ENCODE data around the gene BAMBI.

DNA sequence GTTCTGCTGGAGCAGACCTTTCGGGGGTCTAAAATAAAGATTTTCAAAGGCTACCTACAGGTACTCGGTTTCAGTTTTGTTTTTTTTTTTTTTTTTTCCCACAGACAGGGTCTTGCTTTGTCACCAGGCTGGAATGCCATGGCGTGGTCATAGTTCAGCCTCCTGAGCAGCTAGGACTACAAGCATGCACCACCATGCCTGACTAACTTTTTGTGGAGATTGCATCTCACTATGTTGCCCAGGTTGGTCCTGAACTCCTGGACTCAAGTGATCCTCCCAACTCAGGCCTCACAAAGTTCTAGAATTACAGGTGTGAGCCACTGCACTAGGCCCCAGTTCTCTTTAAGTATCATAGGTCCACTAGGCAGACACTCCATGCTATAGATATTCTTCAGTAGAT lies 34.5 kb downstream of the BAMBI start:
- TF ChIP-seq, protein P1, sequence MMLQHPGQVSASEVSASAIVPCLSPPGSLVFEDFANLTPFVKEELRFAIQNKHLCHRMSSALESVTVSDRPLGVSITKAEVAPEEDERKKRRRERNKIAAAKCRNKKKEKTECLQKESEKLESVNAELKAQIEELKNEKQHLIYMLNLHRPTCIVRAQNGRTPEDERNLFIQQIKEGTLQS (IDR thresholded peaks at IDR 0.05; ENCODE audit: insufficient read depth, low read depth, low read length), result no peak
- TF ChIP-seq, protein P2, sequence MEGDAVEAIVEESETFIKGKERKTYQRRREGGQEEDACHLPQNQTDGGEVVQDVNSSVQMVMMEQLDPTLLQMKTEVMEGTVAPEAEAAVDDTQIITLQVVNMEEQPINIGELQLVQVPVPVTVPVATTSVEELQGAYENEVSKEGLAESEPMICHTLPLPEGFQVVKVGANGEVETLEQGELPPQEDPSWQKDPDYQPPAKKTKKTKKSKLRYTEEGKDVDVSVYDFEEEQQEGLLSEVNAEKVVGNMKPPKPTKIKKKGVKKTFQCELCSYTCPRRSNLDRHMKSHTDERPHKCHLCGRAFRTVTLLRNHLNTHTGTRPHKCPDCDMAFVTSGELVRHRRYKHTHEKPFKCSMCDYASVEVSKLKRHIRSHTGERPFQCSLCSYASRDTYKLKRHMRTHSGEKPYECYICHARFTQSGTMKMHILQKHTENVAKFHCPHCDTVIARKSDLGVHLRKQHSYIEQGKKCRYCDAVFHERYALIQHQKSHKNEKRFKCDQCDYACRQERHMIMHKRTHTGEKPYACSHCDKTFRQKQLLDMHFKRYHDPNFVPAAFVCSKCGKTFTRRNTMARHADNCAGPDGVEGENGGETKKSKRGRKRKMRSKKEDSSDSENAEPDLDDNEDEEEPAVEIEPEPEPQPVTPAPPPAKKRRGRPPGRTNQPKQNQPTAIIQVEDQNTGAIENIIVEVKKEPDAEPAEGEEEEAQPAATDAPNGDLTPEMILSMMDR (IDR thresholded peaks at IDR 0.05; ENCODE audit: control extremely low read depth in 1 of 3, insufficient read depth in 1 of 3, low read depth in 1 of 3, low read length in 3 of 3), result no peak
- TF ChIP-seq POLR2AphosphoS5 (IDR thresholded peaks at IDR 0.05; ENCODE audit: low read depth, low read length) (no peak), TEAD4 (IDR thresholded peaks at IDR 0.05; ENCODE audit: low read depth, low read length) (no peak), SIX5 (IDR thresholded peaks at IDR 0.05; ENCODE audit: low read depth, low read length) (no peak), JUN (IDR thresholded peaks at IDR 0.05; ENCODE audit: low read depth, low read length) (no peak), POU5F1 (IDR thresholded peaks at IDR 0.05; ENCODE audit: low read depth, low read length) (no peak), SP1 (IDR thresholded peaks at IDR 0.05; ENCODE audit: low read depth, low read length) (no peak), EP300 (IDR thresholded peaks at IDR 0.05; ENCODE audit: borderline replicate concordance in 1 of 2, low read depth in 2 of 2, low read length in 2 of 2) (no peak), BACH1 (IDR thresholded peaks at IDR 0.05; ENCODE audit: low read length) (no peak), SRF (IDR thresholded peaks at IDR 0.05; ENCODE audit: low read depth, low read length) (no peak), ZNF274 (IDR thresholded peaks at IDR 0.05; ENCODE audit: borderline replicate concordance, extremely low read depth, low read length) (no peak), CBX8 (IDR thresholded peaks at IDR 0.05; ENCODE audit: borderline replicate concordance, low read depth, low read length) (no peak)
- TF ChIP-seq, protein P3, sequence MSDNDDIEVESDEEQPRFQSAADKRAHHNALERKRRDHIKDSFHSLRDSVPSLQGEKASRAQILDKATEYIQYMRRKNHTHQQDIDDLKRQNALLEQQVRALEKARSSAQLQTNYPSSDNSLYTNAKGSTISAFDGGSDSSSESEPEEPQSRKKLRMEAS (IDR thresholded peaks at IDR 0.05), result no peak

All from H1 (cell line).